HL-60 (cell line): ENCODE data around the gene PDK1.

Experiments used
- DNase-seq, 2 experiments: peaks; one replicate each; pipeline ENCODE4 v3.0.0-alpha.2; 2010 to 2020; ENCODE audit warnings: low read depth in 1 of 2, low spot score in 1 of 2
- H3K27ac ChIP-seq: fragments of 250-450 bp; sonication (Bioruptor Pico); replicated peaks from 2 replicates; pipeline ENCODE4 v1.5.1; 2020; ENCODE audit warnings: mild to moderate bottlenecking, moderate library complexity
- H3K27me3 ChIP-seq: fragments of 250-450 bp; sonication (Bioruptor Pico); 2 replicates; pipeline ENCODE4 v1.5.1; 2021; ENCODE audit warnings: mild to moderate bottlenecking, moderate library complexity; ENCODE audit not compliant: insufficient read depth, poor library complexity, severe bottlenecking
- H3K4me3 ChIP-seq: replicated peaks from 2 replicates; pipeline ENCODE4 v1.5.1; 2011; ENCODE audit warnings: mild to moderate bottlenecking, control low read depth, low read length; ENCODE audit not compliant: insufficient read depth
- GABPA ChIP-seq: IDR thresholded peaks from 2 replicates; pipeline ENCODE4 v1.6.1; 2012; ENCODE audit warnings: low read depth
- POLR2AphosphoS5 ChIP-seq: IDR thresholded peaks from 2 replicates; pipeline ENCODE4 v1.6.1; 2012; ENCODE audit warnings: low read depth
- SPI1 ChIP-seq: IDR thresholded peaks from 2 replicates; pipeline ENCODE4 v1.6.1; 2012; ENCODE audit warnings: low read depth, mild to moderate bottlenecking, borderline replicate concordance
- TF ChIP-seq, protein P1 (sequence below): IDR thresholded peaks from 2 replicates; pipeline ENCODE4 v1.6.1; 2012; ENCODE audit warnings: low read depth; ENCODE audit not compliant: insufficient replicate concordance
- TF ChIP-seq, protein P2 (sequence below): IDR thresholded peaks from one replicate; pipeline ENCODE4 v1.5.1; 2011; ENCODE audit warnings: low read length, control low read depth, inconsistent platforms; ENCODE audit not compliant: insufficient read depth

PDK1 gene

GRCh38 chr2:172596776-172597175 lies 40.9 kb downstream of the PDK1 start:
- Histone ChIP-seq H3K27me3 (no peaks in the 10 kb centered on the region), H3K27ac (no peak overlapping the region), H3K4me3 (no peak overlapping the region)
- no peak for TF ChIP-seq SPI1
- TF ChIP-seq, protein P1, sequence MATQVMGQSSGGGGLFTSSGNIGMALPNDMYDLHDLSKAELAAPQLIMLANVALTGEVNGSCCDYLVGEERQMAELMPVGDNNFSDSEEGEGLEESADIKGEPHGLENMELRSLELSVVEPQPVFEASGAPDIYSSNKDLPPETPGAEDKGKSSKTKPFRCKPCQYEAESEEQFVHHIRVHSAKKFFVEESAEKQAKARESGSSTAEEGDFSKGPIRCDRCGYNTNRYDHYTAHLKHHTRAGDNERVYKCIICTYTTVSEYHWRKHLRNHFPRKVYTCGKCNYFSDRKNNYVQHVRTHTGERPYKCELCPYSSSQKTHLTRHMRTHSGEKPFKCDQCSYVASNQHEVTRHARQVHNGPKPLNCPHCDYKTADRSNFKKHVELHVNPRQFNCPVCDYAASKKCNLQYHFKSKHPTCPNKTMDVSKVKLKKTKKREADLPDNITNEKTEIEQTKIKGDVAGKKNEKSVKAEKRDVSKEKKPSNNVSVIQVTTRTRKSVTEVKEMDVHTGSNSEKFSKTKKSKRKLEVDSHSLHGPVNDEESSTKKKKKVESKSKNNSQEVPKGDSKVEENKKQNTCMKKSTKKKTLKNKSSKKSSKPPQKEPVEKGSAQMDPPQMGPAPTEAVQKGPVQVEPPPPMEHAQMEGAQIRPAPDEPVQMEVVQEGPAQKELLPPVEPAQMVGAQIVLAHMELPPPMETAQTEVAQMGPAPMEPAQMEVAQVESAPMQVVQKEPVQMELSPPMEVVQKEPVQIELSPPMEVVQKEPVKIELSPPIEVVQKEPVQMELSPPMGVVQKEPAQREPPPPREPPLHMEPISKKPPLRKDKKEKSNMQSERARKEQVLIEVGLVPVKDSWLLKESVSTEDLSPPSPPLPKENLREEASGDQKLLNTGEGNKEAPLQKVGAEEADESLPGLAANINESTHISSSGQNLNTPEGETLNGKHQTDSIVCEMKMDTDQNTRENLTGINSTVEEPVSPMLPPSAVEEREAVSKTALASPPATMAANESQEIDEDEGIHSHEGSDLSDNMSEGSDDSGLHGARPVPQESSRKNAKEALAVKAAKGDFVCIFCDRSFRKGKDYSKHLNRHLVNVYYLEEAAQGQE: no peak
- TF ChIP-seq GABPA: no peak
- no peak for TF ChIP-seq POLR2AphosphoS5
- TF ChIP-seq, protein P2, sequence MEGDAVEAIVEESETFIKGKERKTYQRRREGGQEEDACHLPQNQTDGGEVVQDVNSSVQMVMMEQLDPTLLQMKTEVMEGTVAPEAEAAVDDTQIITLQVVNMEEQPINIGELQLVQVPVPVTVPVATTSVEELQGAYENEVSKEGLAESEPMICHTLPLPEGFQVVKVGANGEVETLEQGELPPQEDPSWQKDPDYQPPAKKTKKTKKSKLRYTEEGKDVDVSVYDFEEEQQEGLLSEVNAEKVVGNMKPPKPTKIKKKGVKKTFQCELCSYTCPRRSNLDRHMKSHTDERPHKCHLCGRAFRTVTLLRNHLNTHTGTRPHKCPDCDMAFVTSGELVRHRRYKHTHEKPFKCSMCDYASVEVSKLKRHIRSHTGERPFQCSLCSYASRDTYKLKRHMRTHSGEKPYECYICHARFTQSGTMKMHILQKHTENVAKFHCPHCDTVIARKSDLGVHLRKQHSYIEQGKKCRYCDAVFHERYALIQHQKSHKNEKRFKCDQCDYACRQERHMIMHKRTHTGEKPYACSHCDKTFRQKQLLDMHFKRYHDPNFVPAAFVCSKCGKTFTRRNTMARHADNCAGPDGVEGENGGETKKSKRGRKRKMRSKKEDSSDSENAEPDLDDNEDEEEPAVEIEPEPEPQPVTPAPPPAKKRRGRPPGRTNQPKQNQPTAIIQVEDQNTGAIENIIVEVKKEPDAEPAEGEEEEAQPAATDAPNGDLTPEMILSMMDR: no peak
- DNase-seq: no peak

DNA sequence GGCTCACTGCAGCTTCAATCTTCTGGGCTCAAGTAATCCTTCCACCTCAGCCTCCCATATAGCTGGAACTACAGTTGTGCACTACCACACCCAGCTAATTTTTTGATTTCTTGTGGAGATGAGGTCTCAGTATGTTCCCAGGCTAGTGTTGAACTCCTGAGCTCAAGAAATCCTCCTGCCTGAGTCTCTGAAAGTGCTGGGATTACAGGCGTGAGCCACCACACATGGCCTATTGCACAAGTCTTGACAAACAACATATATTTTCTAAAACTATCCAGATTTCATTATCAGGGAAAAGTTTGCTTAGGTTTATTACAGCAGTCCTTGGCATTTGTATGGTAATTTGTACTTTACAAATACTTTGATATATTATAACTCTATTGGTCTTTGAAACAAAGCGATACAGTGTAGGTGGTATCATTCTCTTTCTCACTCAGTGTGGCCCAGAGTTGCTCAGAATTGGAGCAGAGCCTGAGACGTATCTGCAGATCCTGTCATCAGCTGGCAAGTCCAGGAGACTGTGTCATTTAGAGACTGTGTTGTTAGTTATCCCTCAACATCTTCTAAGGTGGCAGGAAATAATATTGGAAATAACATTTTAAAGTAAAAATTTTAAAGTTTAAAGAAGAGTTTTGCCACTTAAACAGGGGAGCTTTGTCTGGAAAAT lies 41.4 kb downstream of the PDK1 start:
- TF ChIP-seq, protein P1: no peak
- no peak for TF ChIP-seq SPI1
- TF ChIP-seq GABPA: no peak
- no peak for TF ChIP-seq POLR2AphosphoS5
- TF ChIP-seq, protein P2: no peak
- no peak for DNase-seq
- no peak overlapping the region for H3K4me3 ChIP-seq
- no peaks in the 10 kb centered on the region for H3K27me3 ChIP-seq
- no peak overlapping the region for H3K27ac ChIP-seq

DNA sequence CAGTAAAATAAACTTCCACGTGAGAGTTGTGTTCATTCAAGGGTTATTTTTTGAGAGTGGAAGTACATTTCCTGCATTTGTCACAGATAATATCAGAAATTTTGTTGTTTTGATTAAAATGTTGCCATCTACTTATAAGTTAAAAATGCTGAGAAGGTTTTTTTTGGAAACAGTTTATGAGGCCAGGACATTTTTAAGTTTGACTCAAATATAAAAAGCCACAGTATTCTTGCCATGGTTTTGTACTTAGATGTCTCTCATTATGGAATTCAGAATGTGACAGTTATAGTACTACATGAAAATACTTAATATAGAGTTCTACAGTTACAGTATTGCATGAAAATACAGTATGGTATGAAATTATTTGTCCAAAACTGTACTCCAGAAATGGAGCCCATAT lies 44.1 kb downstream of the PDK1 start:
- no peak overlapping the region for H3K4me3 ChIP-seq
- H3K27me3 ChIP-seq: no peaks in the 10 kb centered on the region
- no peak overlapping the region for H3K27ac ChIP-seq
- no peak for DNase-seq
- no peak for TF ChIP-seq SPI1
- TF ChIP-seq, protein P1: no peak
- TF ChIP-seq POLR2AphosphoS5: no peak
- TF ChIP-seq, protein P2: no peak
- no peak for TF ChIP-seq GABPA
